Activated B cell treated with CpG ODN at 0.5 μM for 24 hours (primary cell): Measurements from ENCODE around the gene P2RY13. TPM values are rescaled to one million over a fixed set of nuclear protein-coding genes. Genes with fewer than 3 reads are reported as not detected.
A peak's percentile ranks its signal among the peaks of the same experiment; 100 is the strongest.

ENCODE experiments used
- ATAC-seq: fragments of 200-7000 bp; cut with Tn5 transposase; one replicate; pipeline ENCODE4 v1.10.0; 2021; ENCODE audit warnings: low read depth, mild to moderate bottlenecking, moderate library complexity
- CTCF ChIA-PET: fragments of 350-600 bp; sonication (Branson Sonifier 250); formaldehyde crosslinking; loops from one replicate; lab custom pipeline; 2021; ENCODE audit warnings: antibody characterized with exemption; lab: Charles Lee
- POLR2A ChIA-PET: fragments of 350-600 bp; sonication (Branson Sonifier 250); formaldehyde crosslinking; loops from one replicate; lab custom pipeline; 2021; ENCODE audit warnings: antibody characterized with exemption; lab: Charles Lee
- DNase-seq: peaks from one replicate; pipeline ENCODE4 v3.0.0; 2022
- H3K27ac Mint-ChIP-seq: one replicate; pipeline ENCODE4 v1.8.0; 2020; ENCODE audit warnings: mixed read lengths
- H3K27me3 Mint-ChIP-seq: one replicate; pipeline ENCODE4 v1.8.0; 2021; ENCODE audit warnings: mixed read lengths
- H3K36me3 Mint-ChIP-seq: one replicate; pipeline ENCODE4 v1.8.0; 2021; ENCODE audit warnings: low read depth, mixed read lengths
- H3K4me1 Mint-ChIP-seq: one replicate; pipeline ENCODE4 v1.8.0; 2021; ENCODE audit warnings: mixed read lengths
- H3K4me3 Mint-ChIP-seq: one replicate; pipeline ENCODE4 v1.8.0; 2020; ENCODE audit warnings: mild to moderate bottlenecking, mixed read lengths
- H3K9me3 Mint-ChIP-seq: one replicate; pipeline ENCODE4 v1.8.0; 2020; ENCODE audit warnings: mixed read lengths
- intact Hi-C: fragments of 100-400 bp; cut with micrococcal nuclease; formaldehyde crosslinking; loops from one replicate; pipeline ENCODE4 v1.15.1; 2024
- total RNA-seq: library from RNA; stranded (reverse); gene quantifications from 2 replicates; pipeline ENCODE4 v1.2.3, GENCODE V29; 2022
- TF ChIP-seq, protein P1 (sequence below): fragments of 200-600 bp; IDR thresholded peaks from one replicate; pipeline ENCODE4 v1.8.0; 2022; ENCODE audit warnings: antibody characterized with exemption, mild to moderate bottlenecking

The P2RY13 gene
- total RNA-seq, 1 donor from 2014 or later = 0.33 TPM

DNA sequence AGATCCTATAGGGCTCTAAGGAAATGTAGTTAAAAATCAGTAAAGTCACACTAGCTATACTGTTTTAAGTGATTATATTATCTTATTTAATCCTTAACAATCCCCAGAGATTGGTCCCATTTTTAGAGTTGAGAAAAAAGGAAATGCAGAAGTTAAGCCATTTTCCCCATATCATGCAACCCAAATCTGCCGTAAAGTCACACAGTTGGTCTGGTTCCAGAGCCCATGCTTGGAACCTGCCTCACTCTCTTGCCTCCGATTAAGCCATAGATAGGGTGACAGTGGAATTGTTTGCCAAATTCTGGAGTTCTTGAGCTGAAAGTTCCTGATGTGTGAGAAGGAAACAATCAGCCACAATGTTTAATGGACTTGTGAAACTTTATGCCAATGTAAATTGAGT, 2.3 kb upstream of the P2RY13 start:
- ChIA-PET POLR2A (no interaction called here), CTCF (no interaction called here)
- H3K27me3 Mint-ChIP-seq = no peaks in the 10 kb centered on the region
- DNase-seq = no peak
- ATAC-seq = no peak
- H3K4me3 Mint-ChIP-seq = no peak overlapping the region
- H3K27ac Mint-ChIP-seq = no peak overlapping the region
- H3K9me3 Mint-ChIP-seq = no peaks in the 10 kb centered on the region
- intact Hi-C loops = no loop called here
- TF ChIP-seq, protein P1, sequence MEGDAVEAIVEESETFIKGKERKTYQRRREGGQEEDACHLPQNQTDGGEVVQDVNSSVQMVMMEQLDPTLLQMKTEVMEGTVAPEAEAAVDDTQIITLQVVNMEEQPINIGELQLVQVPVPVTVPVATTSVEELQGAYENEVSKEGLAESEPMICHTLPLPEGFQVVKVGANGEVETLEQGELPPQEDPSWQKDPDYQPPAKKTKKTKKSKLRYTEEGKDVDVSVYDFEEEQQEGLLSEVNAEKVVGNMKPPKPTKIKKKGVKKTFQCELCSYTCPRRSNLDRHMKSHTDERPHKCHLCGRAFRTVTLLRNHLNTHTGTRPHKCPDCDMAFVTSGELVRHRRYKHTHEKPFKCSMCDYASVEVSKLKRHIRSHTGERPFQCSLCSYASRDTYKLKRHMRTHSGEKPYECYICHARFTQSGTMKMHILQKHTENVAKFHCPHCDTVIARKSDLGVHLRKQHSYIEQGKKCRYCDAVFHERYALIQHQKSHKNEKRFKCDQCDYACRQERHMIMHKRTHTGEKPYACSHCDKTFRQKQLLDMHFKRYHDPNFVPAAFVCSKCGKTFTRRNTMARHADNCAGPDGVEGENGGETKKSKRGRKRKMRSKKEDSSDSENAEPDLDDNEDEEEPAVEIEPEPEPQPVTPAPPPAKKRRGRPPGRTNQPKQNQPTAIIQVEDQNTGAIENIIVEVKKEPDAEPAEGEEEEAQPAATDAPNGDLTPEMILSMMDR = no peak
- H3K4me1 Mint-ChIP-seq = peaks cover 24% of the 10 kb centered on the region
- H3K36me3 Mint-ChIP-seq = no peaks in the 10 kb centered on the region

GRCh38 chr3:151330899-151331298, 1.6 kb upstream of the P2RY13 start:
- no peak for ATAC-seq
- Mint-ChIP-seq H3K27me3 (no peaks in the 10 kb centered on the region), H3K9me3 (no peaks in the 10 kb centered on the region), H3K36me3 (no peaks in the 10 kb centered on the region), H3K4me1 (peaks cover 29% of the 10 kb centered on the region), H3K27ac (no peak overlapping the region), H3K4me3 (no peak overlapping the region)
- no peak for DNase-seq
- CTCF ChIA-PET = no interaction called here
- TF ChIP-seq, protein P1 = no peak
- POLR2A ChIA-PET = no interaction called here
- intact Hi-C loops = no loop called here

DNA sequence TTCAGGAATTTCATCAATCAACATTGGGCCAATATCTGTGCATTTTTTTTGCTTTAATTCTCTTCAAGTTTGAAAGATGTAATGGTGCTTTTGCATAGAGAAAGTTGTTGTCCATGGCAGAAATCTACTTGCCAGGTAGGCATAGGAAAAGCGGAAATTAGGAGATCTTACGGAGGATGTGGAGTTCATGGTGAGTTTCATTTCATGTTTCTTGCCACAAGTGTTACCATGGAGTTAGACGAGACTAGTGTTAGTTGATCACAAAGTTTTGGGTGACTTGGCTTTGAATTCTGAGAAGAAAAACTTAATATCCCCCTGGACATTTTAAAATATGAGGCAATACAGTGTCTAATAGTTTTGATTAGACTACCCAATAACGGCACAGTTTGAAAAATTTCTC, 1.0 kb upstream of the P2RY13 start:
- Mint-ChIP-seq H3K4me1 (peaks cover 33% of the 10 kb centered on the region), H3K4me3 (no peak overlapping the region), H3K27me3 (no peaks in the 10 kb centered on the region), H3K9me3 (no peaks in the 10 kb centered on the region), H3K27ac (no peak overlapping the region), H3K36me3 (no peaks in the 10 kb centered on the region)
- TF ChIP-seq, protein P1 = no peak
- CTCF ChIA-PET = no interaction called here
- DNase-seq (no peak), ATAC-seq (no peak)
- POLR2A ChIA-PET = no interaction called here
- intact Hi-C loops = no loop called here

DNA sequence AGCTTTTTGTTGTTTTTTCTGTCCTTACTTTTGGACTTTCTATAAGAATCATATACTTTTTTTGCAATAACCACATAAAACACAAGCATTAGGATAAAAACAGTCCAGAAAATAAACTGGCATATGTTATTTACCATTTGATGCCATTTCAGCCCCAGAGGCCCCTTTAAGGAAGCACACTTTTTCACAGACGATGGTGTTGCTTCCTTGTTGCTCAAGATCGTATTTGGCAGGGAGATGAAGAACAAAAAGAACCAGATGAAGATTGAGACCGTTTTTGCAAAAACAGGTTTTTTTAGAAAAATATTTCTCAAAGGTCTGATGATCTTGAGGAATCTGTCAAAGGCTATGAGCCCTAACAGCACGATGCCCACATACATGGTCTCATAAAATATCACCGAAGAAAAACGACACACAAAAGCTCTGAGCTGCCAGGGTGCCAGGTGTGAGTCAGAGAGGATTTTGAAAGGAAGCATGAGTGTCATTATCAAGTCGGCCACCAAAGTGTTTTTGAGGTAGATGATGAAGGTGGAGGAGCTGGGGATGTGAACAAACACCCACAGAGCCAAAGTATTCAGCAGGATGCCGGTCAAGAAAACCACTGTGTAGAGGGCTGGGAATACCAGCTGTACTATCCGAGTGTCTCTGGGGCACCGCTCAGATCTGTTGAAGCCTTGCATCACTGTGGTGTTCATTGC, 902 bp downstream of the P2RY13 start:
- POLR2A ChIA-PET = interaction anchor here (0.7 kb wide), 2 partner anchors 20 to 42 kb away, joined by 3 to 6 read pairs; no protein-coding TSS in a partner anchor

More for the DNA sequence above, 902 bp downstream of the P2RY13 start:
- Mint-ChIP-seq H3K4me3 (peak overlapping the region; percentile 82), H3K9me3 (no peaks in the 10 kb centered on the region), H3K36me3 (no peaks in the 10 kb centered on the region), H3K4me1 (peaks cover 33% of the 10 kb centered on the region), H3K27ac (peak overlapping the region; percentile 90), H3K27me3 (no peaks in the 10 kb centered on the region)
- TF ChIP-seq, protein P1 = no peak
- intact Hi-C loops = loop anchor here (1.0 to 2.0 kb wide), 3 partner anchors 54 to 160 kb away; no protein-coding TSS in a partner anchor
- peak; percentile 17 for DNase-seq
- ATAC-seq = peak; percentile 71
- CTCF ChIA-PET = interaction anchor here (0.5 to 1.8 kb wide), 11 partner anchors 11 to 191 kb away, joined by 3 to 5 read pairs (median 4); no protein-coding TSS in a partner anchor
